ENCODE measurements around the gene CDC42BPG.

CDC42BPG gene

DNA sequence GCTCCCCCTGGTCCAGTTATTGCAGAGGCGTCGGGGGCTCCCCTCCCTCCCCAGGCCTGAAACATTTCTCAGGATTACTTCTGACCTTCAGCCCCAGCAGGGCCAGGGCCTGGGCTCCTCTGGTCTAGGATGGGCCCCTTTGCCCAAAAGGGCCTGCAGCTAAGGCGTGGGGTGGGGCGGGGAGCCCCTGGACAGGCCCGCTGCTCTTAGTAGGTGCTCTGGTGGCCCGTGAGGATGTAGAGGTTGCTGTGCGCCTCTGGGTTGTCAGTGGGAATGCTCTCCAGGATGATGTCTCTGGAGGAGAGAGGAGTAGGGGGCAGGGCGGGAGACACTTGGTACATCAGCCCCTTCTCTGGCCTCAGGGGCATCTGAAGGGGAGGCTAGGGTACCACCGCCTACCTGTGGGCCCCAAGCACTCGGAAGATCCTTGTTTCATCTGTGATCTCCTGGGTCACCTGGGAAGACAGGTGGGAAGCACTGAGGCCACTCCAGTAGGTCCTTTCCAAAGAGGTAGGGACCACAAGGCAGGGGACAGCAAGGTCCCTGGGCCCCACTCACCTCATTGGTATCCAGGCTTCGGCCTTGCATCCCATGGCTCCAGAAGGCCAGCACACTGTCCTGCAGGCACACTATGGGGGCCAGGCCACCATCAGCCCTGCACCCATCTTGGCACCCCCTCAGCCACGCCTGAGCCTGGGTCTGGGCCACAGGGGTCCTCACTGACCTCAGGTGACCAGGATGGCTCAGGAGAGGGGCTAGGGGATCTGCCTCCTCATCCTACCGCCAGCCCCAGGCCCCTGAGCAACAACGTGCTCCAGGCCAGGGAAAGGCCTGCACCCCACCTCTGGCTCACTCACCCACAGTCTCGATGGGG lies 54.9 kb downstream of the CDC42BPG start:
- no peak for DNase-seq (ENCODE audit: low spot score)

DNA sequence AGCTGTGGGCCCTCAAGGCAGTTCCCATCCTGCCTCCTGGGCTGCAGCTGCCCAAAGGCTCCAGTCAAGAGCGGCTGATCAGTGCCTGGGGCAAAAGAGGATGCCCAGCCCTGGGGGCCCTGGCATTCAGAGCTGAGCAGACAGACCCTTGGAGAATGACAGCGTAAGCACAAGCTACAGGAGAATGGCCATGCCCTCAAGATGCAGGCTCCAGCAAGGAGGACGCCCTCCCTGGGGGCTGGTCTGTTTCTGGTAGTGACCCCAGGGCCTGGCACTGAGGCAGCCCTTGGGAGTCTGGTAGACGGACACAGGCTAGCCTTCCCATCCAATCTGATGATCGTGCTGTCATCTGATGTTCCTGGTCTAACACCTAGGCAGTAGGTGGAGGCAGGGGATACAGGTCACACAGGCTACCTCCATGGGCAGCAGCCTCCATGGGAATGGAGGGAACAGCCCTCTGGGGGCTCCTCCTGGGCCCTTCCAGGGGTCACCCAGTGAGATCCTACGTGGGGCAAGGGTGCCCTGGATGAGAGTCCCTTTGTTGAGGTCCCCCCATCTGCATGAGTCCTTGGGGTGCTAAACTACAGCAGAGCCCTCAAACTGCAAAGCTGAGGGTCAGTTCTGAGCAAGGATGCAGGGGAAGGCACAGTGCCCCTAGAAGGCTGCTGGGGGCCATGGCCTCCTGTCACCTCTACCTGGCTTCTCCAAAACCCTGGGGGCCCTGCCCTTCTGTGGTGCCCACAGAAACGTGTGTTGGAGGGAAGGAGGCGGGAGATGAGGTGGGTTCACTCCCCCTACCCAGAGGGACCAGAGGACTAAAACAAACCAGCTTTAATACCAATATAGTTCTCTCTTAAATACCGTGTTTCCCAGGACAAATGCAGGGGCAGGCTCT lies 55.9 kb downstream of the CDC42BPG start:
- no peak for DNase-seq (ENCODE audit: low spot score)

DNA sequence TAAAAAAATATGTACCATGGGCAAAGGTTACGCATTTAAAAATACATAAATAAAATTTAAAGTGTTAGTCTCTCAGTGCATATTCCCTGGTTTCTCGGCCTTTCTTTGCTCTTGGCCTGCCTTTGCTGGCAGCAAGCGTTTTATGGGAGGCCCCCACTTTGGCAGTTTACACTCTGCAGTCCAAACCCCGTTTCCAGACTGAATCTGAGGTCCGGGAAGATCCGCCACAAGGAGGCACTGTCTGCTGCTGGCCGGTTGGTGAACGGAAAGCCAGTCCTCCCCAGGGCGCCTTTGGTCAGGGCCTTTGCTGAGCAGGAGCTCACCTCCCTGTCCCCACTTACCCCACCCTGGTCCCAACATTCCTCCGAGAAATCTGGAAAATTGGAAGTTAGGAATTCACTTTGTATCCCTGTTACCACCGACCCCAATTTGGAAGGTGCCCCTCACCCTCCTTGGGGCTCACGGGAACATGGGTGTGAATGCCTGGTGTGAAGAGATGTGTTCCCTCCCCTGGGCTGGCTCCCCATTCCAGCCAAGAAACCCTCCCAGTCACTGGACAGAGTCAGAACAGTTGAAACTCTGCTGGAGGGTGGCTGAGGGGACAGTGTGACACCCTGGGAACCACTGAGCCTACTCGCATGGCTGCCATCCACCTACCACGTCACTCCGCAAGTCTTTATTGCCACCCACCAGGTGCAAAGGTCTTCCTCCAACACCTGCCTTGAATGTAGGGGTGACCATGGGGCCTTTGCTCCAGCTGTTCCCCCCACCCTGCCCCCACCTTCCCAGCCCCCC lies 56.7 kb downstream of the CDC42BPG start:
- DNase-seq (ENCODE audit: low spot score) = no peak

DNA sequence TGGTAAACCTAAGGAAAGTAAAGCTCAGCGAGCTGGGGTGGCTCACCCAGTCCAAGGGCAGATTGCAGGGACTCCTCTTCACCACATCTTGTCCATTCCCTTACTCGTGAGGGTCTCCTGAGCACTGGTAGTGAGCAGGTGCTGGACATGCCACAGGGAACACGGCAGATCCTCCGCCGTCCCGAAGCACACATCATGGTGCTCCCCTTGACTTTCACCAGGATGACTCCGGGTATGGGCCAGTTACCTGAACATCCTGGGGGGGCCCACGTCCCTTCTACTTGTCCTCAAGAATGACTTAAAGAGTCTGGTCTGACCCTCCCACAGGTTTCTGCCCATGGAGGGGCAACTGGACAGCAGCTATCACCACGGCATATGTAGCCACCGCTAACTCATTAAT lies 58.1 kb downstream of the CDC42BPG start:
- no peak for DNase-seq (ENCODE audit: low spot score)

DNA sequence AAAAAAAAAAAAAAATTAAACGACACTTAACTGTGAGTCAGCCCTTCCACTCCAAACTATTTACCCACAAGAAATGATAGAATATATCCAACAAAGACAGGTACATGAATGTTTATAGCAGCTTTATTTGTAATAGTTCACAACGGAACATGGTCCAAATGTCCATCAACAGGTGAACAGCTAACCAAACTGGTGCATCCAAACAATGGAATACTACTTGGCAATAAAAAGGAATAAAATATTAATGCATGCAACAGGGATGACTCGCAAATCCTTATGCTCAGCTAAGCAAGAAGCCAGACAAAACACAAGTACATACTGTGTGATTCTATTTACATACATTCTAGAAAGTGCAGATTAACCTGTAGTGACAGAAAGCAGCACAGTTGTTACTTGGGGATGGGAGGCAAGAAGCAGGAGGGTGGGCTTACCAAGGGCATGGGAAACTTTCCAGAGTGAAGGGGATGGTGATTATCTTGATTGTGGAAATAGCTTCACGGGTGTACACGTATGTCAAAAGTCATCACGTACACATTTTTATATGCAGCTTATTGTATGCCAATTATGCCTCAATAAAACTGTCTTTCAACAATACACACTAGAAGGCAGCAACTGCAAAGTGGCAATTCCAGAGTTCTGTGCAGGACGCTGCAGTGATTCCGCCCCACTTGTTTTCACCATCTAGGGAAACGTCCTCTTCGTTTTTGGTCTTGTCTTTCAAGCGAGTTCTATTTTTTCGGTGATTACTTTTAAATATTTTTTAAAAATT lies 59.5 kb downstream of the CDC42BPG start:
- DNase-seq (ENCODE audit: low spot score) = no peak

DNA sequence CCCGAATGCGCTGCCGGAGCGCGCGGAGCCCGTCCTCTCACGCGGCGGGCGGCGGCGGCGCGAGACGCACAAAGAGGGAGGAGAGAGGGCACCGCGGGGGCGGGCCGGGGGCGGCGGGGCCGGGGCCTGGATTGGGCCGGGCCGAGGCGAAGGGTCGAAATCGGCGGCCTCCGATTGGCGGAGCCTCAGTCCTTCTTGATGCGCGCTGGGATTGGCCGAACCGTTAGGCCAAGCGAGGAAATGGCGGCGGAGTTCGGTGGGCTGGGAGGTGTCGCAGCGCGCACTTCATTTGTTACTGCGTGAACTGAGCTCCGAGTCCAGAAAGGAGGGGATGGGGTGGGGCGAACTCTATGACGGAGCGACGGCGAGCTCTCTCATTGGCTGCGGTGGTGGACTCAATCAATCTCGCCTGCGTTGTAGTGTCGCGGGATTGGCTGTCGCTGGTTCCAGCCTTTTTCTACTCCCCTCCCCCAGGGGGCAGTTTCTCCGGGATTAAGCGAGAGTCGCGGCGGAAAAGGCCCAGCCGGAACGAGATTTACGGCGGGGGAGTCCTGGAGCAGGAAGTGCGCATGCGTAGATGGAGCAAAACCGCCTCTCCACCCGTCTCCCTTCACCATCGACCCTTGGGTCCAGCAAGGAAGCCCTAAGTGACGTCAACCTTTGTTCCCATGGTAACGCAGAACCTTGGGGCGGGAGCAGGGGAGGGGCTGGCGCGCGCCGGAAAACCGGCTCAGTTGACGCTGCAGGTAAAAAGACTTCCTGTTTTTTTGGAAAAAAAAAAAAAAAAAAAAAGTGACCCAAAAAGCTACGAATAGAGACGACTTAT lies 65.8 kb downstream of the CDC42BPG start, which contains the start of gene SF1:
TSS of gene SF1 (minus strand) at position 70 of the 826 bp plus-strand sequence. CDS start 150 bp downstream, outside the sequence.
- DNase-seq (ENCODE audit: low spot score) = peak; percentile 100

DNA sequence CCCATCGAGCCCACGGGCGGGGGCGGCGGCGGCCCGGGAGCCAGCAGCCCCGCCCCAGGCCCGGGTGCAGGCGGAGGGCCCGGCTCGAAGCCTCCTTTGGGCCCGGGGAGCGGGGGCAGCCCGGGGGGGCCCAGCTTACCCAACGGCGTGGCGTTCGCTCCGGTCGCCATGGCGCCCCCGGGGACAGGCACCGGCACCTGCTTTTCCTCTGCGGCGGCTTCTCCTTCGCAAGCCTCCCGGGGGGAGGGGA lies 66.3 kb downstream of the CDC42BPG start:
- DNase-seq (ENCODE audit: low spot score) = no peak

DNA sequence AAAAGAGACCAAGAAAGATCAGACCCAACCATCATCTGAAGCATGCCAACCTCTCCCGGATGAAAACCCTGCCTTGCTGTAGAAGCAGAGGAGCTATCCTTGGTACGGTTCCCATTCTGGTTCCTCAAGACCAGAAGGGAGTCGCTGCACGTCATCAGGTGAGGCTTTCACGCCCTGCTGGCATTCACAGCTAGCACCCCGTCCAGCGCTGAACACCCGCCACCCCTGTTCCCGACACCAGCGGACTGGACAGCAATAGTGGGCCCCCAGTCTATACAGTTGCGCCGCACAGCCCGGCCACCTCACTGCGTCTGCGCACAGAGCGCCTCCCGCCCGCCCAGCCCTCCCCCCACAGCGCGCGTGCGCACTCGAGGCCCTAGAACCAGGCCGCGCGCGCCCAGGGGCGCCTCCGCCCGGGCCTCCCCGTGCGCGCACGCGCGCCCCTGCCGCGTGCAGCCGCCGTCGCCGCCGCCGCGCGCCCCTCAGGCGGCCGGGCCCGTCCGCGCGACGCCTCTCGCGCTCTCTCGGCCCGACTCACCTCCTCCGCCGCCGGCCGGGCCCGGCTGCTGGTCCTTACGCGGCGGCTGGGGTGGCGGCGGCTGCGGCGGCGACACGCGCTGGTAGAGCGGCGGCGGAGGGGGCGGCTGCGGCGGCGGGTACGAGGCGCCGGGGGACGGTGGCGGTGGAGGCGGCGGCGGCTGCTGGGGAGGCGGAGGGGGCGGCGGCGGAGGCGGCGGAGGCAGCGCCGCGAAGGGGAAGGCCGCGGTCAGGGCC lies 66.8 kb downstream of the CDC42BPG start:
- peak; percentile 68 for DNase-seq (ENCODE audit: low spot score)

DNA sequence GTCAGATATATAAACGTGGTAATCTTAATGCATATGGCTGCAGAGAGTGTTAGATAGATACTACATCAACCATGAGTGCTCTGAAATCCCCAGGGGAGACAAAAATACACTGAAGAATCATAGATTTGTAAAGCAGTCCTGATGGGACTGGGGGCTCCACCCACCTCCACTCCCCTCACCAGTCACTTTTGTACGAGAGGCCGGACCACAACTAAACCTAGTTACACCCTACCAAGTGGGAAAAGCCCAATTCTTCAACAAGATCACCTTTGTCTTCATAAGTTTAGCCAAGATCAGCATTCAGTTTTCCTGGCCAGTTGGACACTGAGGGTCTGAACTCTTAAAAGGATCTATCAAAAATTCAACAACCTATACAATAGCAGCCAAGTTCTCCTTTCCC lies 67.6 kb downstream of the CDC42BPG start:
- DNase-seq (ENCODE audit: low spot score) = no peak

DNA sequence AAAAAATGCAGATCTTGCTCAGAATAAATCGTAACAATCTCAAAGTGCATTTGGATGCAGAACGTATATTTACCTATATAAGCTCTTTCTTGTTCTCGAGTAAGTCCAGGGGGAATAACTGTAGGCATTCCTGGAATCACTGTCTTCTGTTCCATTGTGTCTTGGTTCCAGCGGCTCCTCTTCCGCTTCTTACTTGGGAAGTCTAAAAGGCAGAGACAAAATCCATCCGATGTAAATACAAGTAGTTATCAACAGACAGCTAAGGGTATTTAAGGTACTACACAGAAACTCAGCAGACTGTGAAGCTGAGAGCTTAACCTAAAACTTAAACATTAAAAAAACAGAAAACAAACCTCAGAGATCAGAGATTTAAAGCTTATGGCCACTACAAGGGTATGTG lies 68.0 kb downstream of the CDC42BPG start:
- DNase-seq (ENCODE audit: low spot score) = no peak

DNA sequence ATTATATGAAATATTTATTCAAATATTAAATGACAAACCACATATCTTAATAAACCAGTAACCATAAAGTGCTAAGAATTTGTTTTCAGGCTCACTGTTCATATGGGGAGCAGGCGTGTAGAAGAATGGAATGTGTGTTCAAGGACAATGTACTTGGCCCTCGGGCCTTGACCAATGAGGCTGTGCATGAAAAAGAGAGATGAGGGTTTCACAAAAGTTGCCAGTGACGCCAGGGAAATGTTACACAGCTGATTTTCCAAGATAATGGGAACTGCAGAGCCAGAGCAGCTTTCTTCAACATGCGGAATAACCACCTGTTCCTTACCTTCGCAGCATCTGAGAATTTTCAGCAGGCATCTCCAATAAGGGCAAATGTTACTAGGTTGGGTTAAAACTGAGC lies 70.3 kb downstream of the CDC42BPG start:
- no peak for DNase-seq (ENCODE audit: low spot score)
